ENCODE data around the gene FAT3.
A peak's percentile ranks its signal among the peaks of the same experiment; 100 is the strongest.

DNA sequence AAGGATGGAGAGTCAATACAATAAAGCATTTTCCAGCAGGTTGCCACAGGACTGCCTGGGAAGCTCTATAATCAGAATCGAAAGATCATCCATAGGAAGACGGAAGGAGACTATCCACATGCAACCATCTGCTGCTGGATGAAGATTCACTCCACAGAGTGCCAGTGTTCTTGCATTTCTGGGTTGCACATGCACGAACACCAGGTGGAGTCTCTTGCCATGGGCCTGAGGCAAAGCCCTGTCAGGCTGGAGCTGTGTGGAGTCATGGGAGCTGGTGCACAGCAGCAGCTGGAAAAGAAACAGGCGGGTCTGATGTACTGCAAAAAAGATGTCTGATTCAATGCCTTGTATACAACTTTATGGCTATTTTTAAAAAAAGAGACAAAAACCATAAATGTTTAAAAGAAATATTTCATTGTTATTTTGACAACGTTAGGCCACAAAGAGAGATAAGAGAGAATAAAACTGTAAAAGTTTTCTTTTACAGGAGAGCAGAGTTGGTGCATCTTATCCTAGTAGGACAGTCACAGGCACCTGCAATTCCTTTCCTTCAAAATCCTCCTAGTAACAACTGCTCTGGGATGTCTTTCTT, 12.9 kb upstream of the FAT3 start:
- TF ChIP-seq, protein P1, sequence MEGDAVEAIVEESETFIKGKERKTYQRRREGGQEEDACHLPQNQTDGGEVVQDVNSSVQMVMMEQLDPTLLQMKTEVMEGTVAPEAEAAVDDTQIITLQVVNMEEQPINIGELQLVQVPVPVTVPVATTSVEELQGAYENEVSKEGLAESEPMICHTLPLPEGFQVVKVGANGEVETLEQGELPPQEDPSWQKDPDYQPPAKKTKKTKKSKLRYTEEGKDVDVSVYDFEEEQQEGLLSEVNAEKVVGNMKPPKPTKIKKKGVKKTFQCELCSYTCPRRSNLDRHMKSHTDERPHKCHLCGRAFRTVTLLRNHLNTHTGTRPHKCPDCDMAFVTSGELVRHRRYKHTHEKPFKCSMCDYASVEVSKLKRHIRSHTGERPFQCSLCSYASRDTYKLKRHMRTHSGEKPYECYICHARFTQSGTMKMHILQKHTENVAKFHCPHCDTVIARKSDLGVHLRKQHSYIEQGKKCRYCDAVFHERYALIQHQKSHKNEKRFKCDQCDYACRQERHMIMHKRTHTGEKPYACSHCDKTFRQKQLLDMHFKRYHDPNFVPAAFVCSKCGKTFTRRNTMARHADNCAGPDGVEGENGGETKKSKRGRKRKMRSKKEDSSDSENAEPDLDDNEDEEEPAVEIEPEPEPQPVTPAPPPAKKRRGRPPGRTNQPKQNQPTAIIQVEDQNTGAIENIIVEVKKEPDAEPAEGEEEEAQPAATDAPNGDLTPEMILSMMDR (IDR thresholded peaks at IDR 0.05), result peak in 2 of 4 experiments; percentile 29 to 31
- TF ChIP-seq POLR2A (IDR thresholded peaks at IDR 0.05), result no peak
- no peak for TF ChIP-seq POLR2AphosphoS5 (IDR thresholded peaks at IDR 0.05)

Measured in sigmoid colon (tissue), 4 donors.